ENCODE results near the gene FARS2. TPM values are rescaled to one million over a fixed set of nuclear protein-coding genes. Genes with fewer than 3 reads are reported as not detected.

Gene FARS2
- polyA plus RNA-seq, 1 of the 3 experiments (the other 2 are of a cell fraction) = 12.5 TPM

DNA sequence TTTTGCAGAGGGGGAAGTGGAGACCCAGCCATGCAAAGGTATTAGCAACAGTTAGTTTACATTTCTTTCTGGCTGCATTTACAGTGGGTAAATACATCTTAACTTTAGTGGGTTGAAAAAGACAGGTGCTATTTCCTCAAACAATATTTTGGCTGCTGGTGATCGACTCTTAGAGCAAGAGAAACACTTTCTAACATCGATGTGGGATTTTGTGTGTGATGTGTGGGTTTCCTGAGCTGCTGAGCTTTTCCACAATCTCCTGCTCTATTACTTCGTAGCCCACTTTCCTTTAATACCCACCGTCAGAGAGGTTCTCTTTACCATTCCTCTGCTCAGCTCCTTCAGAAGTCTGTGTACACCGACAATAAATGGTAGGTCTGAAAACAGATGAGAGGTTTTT, 406.4 kb downstream of the FARS2 start:
- WGBS (ENCODE audit: low lambda C conversion rate) = 76% methylated on average over 5 of the region's 5 CpGs
- Histone ChIP-seq H3F3A (replicated peaks; ENCODE audit: insufficient read depth) (peaks cover 10% of the 10 kb centered on the region), H3K27ac (ENCODE audit: low read depth in 2 of 2, low read length in 1 of 2) (no peak overlapping the region), H3K36me3 (replicated peaks in 1 of 2; ENCODE audit: control insufficient read depth in 1 of 2, insufficient read depth in 2 of 2, low read length in 1 of 2) (no peaks in the 10 kb centered on the region), H3K9ac (no peak overlapping the region), H4K20me1 (ENCODE audit: insufficient read depth) (no peaks in the 10 kb centered on the region), H3K27me3 (ENCODE audit: insufficient read depth) (no peaks in the 10 kb centered on the region), H3K4me3 (ENCODE audit: low read depth in 2 of 2, low read length in 1 of 2) (no peak overlapping the region), H3K9me3 (no peaks in the 10 kb centered on the region), H3K79me2 (ENCODE audit: insufficient read depth) (no peaks in the 10 kb centered on the region), H3K4me1 (ENCODE audit: control insufficient read depth in 1 of 2, insufficient read depth in 2 of 2, low read depth in 1 of 2, low read length in 1 of 2) (peaks cover 25 to 36% of the 10 kb centered on the region in 2 experiments), H3K9me2 (no peaks in the 10 kb centered on the region), H2AFZ (ENCODE audit: low read depth) (no peak overlapping the region), H3K4me2 (no peak overlapping the region)
- no peak for DNase-seq
- ChIA-PET POLR2A (no interaction called here), CTCF (no interaction called here)
- TF ChIP-seq ELF1 (IDR thresholded peaks at IDR 0.05) (no peak), FOSL2 (IDR thresholded peaks at IDR 0.05; ENCODE audit: borderline replicate concordance, low read depth) (no peak), EZH2phosphoT487 (IDR thresholded peaks at IDR 0.05; ENCODE audit: borderline replicate concordance, low read depth) (no peak)

DNA sequence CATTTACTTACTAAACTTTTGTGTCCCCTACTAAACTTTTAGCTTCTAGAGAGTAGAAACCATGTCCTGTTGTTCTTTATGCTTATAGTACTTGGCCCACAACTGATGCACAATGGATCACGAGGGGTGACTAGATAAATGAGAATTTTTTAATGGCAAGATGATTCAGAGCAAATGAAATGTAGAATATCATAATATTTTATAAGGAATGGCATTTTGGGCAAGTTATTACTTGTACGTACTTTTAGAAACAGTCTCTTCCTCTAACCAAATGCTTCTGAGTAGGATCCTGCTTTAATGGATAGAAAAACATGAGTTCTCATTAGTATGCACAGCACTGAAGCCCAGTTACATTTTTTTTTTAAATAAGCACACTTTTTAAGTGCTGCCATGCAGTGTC, 409.1 kb downstream of the FARS2 start:
- H4K20me1 ChIP-seq (ENCODE audit: insufficient read depth) = no peaks in the 10 kb centered on the region
- no peak overlapping the region for H3K4me2 ChIP-seq
- H3K9me3 ChIP-seq = no peaks in the 10 kb centered on the region
- no peak overlapping the region for H3K4me3 ChIP-seq (ENCODE audit: low read depth in 2 of 2, low read length in 1 of 2)
- TF ChIP-seq, protein P1, sequence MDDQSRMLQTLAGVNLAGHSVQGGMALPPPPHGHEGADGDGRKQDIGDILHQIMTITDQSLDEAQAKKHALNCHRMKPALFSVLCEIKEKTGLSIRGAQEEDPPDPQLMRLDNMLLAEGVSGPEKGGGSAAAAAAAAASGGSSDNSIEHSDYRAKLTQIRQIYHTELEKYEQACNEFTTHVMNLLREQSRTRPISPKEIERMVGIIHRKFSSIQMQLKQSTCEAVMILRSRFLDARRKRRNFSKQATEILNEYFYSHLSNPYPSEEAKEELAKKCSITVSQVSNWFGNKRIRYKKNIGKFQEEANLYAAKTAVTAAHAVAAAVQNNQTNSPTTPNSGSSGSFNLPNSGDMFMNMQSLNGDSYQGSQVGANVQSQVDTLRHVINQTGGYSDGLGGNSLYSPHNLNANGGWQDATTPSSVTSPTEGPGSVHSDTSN (IDR thresholded peaks at IDR 0.05) = peak; percentile 58
- TF ChIP-seq SIN3A (IDR thresholded peaks at IDR 0.05; ENCODE audit: borderline replicate concordance, low read depth, low read length) (no peak), JUND (IDR thresholded peaks at IDR 0.05) (peak; percentile 19; the same call in 1 of the 2 replicates), EP300 (IDR thresholded peaks at IDR 0.05; ENCODE audit: borderline replicate concordance in 1 of 2, low read depth in 1 of 2, low read length in 1 of 2) (peak in 1 of 2 experiments; percentile 41; a peak in 1 of 4 replicates), TCF12 (IDR thresholded peaks at IDR 0.05) (peak; percentile 31; the same call in 1 of the 2 replicates)
- TF ChIP-seq, protein P2, sequence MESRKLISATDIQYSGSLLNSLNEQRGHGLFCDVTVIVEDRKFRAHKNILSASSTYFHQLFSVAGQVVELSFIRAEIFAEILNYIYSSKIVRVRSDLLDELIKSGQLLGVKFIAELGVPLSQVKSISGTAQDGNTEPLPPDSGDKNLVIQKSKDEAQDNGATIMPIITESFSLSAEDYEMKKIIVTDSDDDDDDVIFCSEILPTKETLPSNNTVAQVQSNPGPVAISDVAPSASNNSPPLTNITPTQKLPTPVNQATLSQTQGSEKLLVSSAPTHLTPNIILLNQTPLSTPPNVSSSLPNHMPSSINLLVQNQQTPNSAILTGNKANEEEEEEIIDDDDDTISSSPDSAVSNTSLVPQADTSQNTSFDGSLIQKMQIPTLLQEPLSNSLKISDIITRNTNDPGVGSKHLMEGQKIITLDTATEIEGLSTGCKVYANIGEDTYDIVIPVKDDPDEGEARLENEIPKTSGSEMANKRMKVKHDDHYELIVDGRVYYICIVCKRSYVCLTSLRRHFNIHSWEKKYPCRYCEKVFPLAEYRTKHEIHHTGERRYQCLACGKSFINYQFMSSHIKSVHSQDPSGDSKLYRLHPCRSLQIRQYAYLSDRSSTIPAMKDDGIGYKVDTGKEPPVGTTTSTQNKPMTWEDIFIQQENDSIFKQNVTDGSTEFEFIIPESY (IDR thresholded peaks at IDR 0.05; ENCODE audit: borderline replicate concordance, low read depth) = no peak
- H3K27ac ChIP-seq (ENCODE audit: low read depth in 2 of 2, low read length in 1 of 2) = peak overlapping the region; percentile 60 to 69; a peak in 3 of 4 replicates
- WGBS (ENCODE audit: low lambda C conversion rate) = 29% methylated on average over 2 of the region's 2 CpGs
- no peaks in the 10 kb centered on the region for H3K27me3 ChIP-seq (ENCODE audit: insufficient read depth)
- no peak for DNase-seq
- no peaks in the 10 kb centered on the region for H3K79me2 ChIP-seq (ENCODE audit: insufficient read depth)
- no peaks in the 10 kb centered on the region for H3K9me2 ChIP-seq
- no peak overlapping the region; the same call in 1 of the 2 replicates for H2AFZ ChIP-seq (ENCODE audit: low read depth)
- H3F3A ChIP-seq (replicated peaks; ENCODE audit: insufficient read depth) = peaks cover 10% of the 10 kb centered on the region
- H3K36me3 ChIP-seq (replicated peaks in 1 of 2; ENCODE audit: control insufficient read depth in 1 of 2, insufficient read depth in 2 of 2, low read length in 1 of 2) = no peaks in the 10 kb centered on the region
- ChIA-PET CTCF (interaction anchor here (1.5 kb wide), 1 partner anchor 200 kb away, joined by 4 read pairs; no protein-coding TSS in a partner anchor), POLR2A (no interaction called here)
- peaks cover 13 to 48% of the 10 kb centered on the region in 2 experiments for H3K4me1 ChIP-seq (ENCODE audit: control insufficient read depth in 1 of 2, insufficient read depth in 2 of 2, low read depth in 1 of 2, low read length in 1 of 2)
- no peak overlapping the region for H3K9ac ChIP-seq
